Activated CD4-positive, alpha-beta T cell treated with anti-CD3 and anti-CD28 coated beads, Interleukin-2, amount 50 U/mL, for 24 hours (primary cell): ENCODE data around the gene GPRC5B.

Experiments
- DNase-seq, 2 donors: peaks; one replicate each; pipeline ENCODE4 v3.0.0-alpha.2; 2020; ENCODE audit warnings: low read depth in 1 of 2, low spot score in 1 of 2

Gene GPRC5B

GRCh38 chr16:19872179-19872863, 12.3 kb downstream of the GPRC5B start:
- no peak for DNase-seq

DNA sequence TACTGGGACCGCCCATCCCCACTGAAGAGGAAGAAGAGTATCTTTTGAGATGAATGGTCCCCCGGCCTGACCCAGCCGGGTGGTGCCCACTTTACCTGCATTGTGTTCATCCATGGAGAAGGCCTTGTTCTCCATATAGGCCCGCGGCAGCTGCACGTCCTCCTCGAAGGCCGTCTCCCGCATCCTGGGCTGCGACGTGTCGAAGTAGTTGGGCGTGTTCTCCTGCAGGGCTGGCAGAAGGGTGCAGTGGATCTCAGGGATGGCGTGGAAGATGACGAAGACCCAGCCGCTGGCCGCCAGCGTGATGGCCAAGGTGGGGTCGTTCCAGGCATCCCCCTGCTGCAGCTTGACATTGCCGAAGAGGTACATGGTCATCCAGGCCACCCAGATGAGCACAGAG, 12.9 kb downstream of the GPRC5B start:
- no peak for DNase-seq

DNA sequence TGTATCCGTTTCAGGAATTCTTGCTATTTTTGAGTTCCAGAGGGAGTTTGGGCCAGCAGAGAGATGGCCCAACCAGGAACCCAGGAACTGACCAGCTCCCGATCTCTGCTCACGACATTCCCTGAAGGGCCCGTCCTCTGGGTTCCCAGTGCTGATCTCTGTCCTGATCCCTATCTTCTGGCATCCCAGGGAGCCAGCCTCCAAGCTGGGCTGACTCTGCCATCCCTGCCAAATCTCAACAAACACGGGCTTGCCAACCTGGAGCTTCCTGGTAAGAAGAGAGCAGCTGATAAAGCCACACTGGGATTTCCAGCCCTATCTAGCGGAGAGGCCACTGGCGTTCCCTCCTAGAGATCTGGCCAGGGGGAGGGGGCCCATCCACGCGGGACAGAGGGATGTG, 16.2 kb downstream of the GPRC5B start:
- DNase-seq: no peak

DNA sequence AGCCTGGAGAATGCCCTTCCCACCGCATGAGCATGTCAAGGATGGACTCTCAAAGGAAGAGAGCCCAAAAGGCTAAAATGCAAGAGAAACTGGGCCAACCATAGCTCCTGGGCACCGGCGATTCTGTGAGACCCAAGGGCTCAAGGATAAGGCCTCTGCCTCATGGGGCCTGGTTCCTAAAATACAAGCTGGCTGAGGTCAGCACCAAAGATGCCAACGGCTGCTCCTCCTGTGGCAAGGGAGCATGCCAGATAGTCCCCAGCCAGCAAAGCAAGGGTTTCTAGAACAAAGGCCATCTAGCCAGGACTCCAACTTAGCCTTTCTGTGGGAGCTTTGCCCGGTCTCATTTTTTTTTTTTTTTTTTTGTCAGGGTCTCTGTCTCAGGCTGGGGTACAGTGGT, 20.1 kb downstream of the GPRC5B start:
- DNase-seq: no peak

GRCh38 chr16:19863990-19864389, 20.7 kb downstream of the GPRC5B start:
- DNase-seq: no peak

GRCh38 chr16:19861811-19862327, 22.8 kb downstream of the GPRC5B start:
- DNase-seq: no peak

- DNase-seq: no peak
These were observed 23.5 kb downstream of the GPRC5B start for GRCh38 chr16:19861133-19861532.

DNA sequence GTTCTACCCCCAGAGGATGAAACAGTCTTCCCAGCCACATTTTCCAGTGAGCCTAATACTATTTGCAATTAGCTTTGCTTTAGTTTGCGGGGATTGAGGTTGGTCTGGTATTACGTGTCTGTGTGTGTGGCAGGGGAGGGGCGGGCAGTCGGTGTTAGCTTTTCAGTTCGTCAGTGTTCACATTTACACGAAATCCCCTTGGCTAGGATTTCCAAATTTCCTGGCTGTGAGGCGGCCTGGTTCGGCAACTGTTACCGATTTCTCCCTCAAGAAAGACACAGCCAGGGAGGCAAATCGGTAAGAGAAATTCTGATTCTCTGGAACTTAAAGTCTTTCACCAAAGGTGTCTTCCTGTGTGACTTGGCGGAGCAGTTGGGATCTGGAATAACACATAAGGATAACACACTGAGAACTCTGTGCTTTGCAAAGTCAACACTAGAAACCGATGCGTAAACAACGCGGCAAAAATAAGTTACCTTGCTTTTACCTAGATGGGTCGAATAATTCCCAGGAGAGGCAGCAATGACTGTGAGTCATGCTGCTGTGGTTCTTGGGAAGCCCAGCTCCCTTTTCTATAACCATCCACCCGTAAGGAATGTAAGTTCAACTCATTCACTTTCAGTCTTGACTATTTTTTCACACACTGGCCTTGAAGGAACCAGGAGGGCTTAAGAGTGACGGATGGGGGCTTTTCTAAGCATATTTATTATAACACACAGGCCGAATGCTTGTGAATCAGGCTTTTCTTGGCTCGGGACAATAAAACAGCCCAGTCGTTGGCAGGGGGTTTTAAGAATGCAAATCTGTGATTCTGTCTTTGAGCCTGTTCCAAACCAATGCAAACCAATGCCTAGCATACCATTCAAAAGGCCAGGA, 24.2 kb downstream of the GPRC5B start:
- DNase-seq: no peak

- no peak for DNase-seq
These were observed 25.0 kb downstream of the GPRC5B start for GRCh38 chr16:19859603-19860002.

DNA sequence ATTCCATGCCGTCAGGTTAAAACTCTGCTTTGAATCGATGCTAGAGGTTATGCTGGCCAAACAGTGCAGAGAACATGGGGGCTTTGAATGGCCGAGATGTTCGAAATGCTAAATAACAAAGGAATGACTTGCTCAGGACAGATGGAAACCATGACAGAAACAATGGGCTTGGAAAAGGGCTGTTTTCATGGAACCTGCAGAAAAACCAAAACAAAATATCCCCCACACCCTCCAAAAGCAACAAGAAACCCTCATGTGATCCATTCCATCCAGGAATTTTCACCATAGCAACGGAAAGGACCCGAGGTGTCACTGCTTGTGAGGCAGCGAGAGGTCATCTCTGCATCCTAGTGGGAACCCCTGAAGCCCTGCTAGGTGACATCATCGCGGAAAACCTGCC, 25.5 kb downstream of the GPRC5B start:
- DNase-seq: no peak

DNA sequence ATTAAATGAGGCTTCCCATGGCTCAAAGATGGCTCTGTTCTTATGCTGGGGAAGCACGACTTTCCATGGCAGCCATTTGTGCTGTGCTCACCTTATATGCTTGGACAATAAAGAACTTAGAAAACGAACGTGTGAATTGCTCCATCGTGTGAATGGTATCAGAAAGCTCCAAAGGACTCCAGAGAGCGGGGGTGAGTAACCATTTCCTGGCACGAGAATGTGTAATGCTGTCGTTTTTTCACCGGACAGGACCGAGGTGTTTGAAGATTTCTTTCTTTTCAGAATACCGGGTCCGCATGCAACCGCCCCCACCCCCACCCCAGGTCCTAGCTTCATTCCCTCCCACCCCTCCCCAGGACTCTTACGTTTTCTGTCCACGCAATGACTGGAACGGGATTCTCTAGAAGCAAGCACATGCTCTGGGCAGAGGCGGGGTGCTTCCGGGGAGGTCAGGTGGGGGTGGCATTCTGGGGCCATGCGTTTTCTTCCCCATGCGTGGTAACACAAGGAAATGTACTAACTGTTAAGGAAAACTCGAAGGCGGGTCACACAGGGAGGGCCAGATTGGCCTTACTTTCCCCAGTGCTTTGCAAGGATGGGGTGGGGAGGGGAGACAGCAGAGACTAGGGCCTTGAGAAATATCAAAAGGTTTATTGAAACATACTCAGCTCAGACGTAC, 26.2 kb downstream of the GPRC5B start:
- no peak for DNase-seq

DNA sequence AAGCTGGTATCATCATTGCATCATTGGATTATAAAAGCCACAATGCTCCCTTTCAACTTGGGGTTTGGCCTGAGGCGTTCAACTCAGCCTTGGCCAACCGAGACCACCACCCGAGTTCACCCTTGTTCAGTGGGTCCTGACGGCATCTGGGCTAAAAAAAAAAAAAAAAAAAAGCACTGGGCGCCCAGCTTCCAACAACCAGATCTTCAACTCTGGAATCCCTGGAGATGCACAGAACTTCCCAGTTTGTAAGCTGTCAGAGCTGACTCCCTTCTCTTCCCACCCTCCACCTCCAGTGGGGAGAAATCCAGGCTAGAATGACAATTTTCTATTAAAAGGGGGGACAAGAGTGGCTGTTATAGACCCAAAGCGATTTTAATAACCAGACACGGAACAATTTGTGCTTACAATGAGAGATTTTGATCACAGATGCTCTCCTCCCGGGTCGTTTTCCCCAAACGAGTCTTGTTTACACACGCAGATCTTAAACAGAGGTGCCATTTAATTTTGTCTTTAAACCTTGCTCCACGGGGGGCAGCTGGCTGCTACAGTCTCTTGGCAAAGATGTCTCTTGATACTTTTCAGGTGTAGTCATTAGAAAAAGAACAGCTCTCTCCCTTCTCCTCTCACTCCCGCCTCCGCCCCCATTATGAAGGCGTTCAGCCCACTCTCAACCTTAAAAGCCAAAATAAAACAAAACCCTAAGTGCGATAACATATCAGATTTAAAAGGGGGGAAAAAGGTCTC, 26.9 kb downstream of the GPRC5B start:
- no peak for DNase-seq

GRCh38 chr16:19856120-19856519, 28.5 kb downstream of the GPRC5B start:
- DNase-seq: no peak

DNA sequence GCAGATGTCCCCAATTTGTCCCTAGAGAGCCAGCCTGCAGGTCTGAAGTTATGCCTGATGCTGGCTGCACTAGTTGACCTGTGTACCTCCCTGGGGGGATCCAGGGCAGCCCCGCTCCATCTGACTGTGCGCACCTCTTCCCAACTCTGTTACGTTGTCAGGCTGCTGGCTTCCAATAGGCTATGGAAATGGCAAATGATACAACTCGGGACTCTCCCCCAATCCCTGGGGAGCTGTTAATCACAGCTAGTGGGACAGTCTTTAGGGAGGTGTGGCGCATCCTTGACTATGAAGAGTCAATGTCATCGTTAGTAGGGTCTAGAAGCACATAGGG, 30.1 kb downstream of the GPRC5B start:
- no peak for DNase-seq

DNA sequence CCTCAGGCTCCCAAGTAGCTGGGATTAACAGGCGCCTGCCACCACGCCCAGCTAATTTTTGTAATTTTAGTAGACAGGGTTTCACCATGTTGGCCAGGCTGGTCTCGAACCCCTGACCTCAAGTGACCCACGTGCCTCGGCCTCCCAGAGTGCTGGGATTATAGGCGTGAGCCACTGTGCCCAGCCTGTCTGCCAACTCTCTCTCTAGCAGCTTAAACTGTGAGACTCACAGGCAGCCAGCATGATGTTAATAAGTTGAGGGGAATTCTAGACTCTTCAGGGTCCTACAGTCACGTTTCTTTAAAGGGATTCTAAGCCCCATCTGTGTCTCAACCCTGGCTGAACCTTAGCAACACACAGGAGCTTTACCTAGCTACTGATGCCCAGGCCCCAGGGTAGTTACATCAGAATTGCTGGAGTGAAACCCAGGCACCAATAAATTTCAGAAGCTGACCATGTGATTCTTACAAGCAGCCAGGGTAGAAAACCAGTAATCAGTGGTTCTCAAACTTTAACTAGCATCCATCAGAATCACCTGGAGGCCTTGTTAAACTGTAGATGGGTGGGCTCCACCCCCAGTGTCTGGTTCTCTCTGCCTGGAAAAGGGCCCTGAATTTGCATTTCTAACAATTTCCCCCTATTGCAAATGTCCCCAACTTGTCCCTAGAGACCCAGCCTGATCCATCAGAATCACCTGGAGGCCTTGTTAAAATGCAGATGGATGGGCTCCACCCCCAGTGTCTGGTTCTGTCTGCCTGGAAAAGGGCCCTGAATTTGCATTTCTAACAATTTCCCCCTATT, 30.7 kb downstream of the GPRC5B start:
- no peak for DNase-seq

DNA sequence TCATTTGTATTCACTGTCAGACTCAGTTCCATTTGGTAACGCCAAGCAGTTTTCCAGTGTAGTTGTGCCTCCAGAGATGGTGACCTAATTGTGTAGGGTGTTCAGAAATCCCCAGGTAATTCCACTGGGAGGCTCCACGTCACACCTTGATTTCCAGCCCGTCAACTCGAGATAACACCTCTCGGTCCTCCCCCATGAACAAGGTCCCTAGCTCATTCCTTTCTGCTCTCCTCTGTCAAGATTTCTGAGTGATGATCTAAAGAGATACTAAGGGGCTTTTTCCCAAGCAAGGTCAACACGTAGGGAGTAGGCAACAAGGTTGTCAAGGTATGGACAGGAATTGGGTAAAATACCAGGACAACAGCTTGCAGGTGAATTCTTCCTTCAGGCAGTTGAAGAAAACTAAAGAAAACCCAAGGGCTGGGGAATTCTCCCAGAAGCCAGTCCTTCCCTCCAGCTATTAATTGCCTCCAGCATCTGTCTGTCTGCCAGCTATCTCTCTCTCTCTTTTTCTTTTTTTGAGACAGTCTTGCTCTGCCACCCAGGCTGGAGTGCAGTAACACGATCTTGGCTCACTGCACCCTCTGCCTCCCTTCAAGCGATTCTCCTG, 31.4 kb downstream of the GPRC5B start:
- no peak for DNase-seq

DNA sequence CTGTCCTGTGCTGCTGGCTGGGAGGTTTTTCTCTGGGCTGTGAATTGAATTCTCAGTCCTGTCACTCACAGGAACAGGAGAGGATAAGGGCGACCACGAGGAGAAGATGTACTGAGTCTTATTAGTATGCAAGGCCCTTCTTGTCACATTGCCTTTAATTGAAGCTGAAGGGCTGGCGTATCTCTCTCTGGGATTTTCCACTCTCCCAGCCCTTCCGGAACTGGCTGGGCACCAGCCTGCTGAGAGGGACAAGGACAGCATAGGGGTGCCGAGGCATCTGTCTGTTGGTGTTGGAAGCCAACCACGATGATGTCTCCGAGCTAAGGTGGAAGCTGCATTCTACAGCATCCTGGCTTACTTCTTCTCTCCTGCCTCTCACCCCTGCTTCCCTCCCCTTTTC, 33.2 kb downstream of the GPRC5B start:
- no peak for DNase-seq

DNA sequence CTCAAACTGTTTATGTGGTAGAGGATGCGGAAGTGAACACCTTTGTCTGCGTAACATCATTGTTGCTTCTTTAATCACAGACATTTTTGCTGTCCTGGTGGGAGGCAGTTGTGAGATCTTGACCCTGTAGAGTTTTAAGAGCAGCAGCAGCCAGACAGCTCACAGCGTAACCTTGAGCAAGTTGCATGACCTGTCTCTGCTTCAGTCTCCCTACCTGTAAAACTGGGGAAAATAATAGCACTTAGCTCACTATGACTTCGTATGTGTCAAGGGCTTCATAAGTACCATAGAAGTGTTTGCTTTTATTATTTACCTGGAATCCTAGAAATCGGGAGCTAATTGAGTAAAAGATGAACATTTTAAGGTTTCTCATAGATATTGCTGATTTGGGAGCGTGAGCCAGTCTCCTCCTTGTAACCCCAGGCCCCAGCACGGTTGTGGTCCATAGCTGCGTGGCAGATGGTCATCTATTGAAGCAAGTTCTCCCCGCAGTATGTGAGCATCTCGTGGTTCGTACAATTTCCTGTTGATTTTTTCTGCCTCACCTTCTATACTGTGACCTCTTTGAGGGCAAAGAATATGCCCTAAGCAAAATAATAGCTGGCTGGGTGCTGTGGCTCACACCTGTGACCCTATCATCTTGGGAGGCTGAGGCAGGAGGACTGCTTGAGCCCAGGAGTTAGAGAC, 34.4 kb downstream of the GPRC5B start:
- DNase-seq: no peak

- no peak for DNase-seq
These were observed 35.9 kb downstream of the GPRC5B start for GRCh38 chr16:19848756-19849155.
